HTR-8/SVneo (cell line): ENCODE results near the gene USB1.

Source experiments
- DNase-seq: peaks from one replicate; pipeline ENCODE4 v3.0.0; 2011; ENCODE audit warnings: low spot score, mixed read lengths; ENCODE audit not compliant: insufficient read length
- FAIRE-seq: peaks from 2 replicates; lab custom pipeline; 2011; peaks lifted over from hg19 to GRCh38; lab: Jason Lieb, UNC

The USB1 gene

GRCh38 chr16:58044266-58045019 lies 43.2 kb downstream of the USB1 start:
- DNase-seq = no peak
- FAIRE-seq = no peak

DNA sequence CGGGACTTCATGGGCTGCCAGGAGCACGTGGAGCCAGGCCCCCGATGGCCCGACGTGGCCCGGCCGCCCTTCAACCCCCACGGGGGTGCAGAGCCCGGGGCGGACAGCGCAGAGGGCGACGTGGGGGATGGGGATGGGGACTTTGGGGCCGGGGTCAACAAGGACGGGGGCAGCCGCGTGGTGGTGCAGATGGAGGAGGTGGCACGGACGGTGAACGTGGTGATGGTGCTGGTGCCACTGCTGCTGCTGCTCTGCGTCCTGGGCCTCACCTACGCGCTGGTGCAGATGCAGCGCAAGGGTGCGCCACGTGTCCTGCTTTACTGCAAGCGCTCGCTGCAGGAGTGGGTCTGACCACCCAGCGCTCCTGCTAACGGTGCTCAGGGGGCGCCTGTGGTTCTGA lies 43.9 kb downstream of the USB1 start:
- DNase-seq = no peak
- FAIRE-seq = no peak

GRCh38 chr16:58046054-58046881 lies 45.1 kb downstream of the USB1 start:
- DNase-seq (no peak), FAIRE-seq (no peak)

GRCh38 chr16:58046936-58047335 lies 45.7 kb downstream of the USB1 start:
- FAIRE-seq (no peak), DNase-seq (no peak)

GRCh38 chr16:58047557-58048348 lies 46.5 kb downstream of the USB1 start:
- DNase-seq (no peak), FAIRE-seq (no peak)

DNA sequence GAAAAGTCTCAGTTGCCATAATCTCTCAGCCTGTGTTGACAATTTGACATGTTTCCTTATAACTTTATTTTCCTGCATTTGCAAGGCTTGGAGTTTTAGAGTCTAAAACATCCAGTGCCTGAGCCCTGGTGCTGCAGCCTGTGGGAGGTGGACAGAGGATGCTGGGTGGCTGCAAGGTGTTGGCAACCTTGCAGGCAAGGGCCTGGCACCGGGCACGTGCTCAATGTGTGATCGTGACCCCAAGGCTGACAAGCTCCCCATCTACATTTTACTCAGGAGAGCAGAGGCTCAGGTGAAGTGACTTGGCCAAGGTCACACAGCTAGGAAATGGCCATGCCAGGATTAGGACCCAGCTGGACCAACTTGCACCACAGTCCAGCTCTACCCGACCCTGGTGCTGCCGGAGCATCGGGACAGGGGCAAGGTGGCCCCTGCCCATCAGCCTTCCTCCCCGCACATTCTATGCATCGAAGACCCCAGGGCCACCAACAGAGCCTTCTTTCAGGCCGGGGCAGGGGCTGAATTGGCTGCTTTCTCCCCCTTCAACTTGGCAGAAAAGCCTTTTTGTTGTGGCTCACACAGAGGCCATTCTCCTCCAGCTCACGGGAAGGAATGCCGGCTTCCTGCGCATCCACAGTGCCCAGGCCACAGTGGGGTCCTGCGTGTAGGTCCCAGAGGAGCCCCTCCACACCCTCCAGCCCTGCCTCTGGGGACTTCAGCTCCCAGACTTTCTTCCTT lies 47.5 kb downstream of the USB1 start:
- FAIRE-seq (peak; percentile 68), DNase-seq (no peak)

GRCh38 chr16:58049232-58050185 lies 48.3 kb downstream of the USB1 start:
- FAIRE-seq = peak; percentile 83
- DNase-seq = no peak

DNA sequence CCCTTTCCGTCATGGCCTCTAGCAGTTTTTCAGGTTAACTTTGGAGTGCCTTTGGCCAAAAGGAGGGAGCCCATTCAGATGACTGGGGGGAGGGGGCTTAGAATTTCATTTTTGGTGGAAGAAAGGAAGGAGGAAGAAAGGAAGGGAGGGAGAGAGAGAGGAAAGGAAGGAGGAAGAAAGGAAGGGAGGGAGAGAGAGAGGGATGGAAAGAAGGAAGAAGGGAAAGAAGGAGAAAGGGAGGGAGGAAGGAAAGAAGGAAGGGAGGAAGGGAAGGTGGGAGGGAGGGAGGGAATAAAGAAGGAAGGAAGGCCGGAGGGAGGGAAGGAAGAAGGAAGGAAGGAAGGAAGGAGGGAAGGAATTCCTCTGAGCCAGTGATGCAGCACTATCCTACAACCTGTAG lies 50.1 kb downstream of the USB1 start:
- FAIRE-seq = no peak
- no peak for DNase-seq

DNA sequence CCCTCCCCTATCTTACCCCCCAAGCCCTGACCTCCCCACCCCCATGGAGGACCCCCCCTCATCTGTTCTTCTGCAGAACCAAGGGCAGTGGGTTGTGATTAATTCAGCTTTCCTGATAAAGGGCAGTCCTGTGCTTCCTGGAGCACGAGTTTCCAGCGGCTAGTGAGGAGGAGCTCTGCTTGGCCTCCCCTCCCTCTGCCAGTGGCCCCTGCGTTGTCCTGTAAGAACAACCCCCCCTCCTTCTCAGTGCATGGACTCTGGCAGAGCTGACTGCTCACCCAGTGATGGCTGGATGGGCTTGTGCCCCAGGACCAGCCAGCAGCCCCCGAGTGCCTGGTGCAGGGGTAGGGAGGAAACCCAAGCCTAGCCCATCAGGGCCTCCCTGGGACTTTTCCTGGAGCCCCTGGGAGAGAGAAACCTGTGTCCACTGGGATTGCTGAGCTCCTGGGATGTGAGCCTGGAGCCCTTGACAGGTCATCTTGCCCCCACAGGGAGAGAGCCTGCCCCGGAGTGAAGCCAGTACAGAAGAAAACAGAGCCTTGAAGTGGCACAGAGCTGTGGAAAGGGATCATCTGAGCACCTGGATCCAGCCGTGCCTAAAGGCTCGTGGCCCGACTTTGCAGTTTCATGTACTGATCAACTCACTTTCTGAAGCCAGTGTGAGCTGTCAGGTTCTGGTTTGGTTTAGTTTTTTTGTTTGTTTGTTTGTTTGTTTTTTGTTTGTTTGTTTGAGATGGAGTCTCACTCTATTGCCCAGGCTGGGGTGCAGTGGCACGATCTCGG lies 50.8 kb downstream of the USB1 start:
- no peak for DNase-seq
- no peak for FAIRE-seq

- FAIRE-seq (no peak), DNase-seq (no peak)
Measured at GRCh38 chr16:58053682-58054005, 52.4 kb downstream of the USB1 start.

GRCh38 chr16:58054289-58054688 lies 53.1 kb downstream of the USB1 start:
- no peak for DNase-seq
- FAIRE-seq = no peak

- DNase-seq (no peak), FAIRE-seq (no peak)
Measured at GRCh38 chr16:58056580-58056979, 55.4 kb downstream of the USB1 start.

DNA sequence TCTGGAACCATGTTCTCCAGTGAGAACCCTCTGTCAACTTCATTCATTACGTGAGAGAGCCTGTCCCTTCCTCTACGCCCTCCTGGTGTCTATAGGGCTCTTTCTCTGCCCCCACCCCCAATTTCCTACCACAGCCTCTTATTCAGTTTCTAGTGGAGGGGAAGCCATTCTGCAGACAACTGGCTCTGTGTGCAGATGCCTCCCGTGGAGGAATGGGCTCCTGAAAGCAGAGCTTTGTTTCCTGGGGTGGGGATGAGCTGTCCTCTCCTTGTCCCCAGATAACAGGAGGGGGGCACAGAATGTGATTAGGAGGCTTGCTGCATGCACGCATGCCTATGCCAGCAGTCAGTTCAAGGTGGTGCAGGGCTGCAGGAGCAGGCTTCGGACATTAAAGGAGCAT lies 55.9 kb downstream of the USB1 start:
- FAIRE-seq = no peak
- DNase-seq = no peak

DNA sequence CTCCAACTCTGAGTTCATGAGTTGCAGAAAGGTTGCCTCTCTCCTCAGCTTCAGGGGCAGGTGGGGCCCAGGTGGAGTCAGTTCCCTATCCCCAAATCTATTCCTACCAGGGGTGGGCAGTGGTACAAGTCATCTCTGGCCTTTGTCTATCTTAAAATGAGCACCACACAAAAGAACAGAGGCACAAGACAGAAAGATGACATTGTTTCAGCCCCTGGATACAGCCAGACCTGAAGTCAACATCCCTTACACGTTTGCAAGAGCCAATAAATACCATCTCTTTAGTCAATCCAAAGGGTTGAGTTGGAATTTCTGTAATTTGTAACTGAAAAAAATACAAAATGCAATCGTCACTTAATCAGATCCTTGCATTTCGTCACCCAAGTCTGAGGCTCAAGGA lies 56.6 kb downstream of the USB1 start:
- no peak for FAIRE-seq
- no peak for DNase-seq

- FAIRE-seq (no peak), DNase-seq (no peak)
Measured at GRCh38 chr16:58062821-58063220, 61.6 kb downstream of the USB1 start.

DNA sequence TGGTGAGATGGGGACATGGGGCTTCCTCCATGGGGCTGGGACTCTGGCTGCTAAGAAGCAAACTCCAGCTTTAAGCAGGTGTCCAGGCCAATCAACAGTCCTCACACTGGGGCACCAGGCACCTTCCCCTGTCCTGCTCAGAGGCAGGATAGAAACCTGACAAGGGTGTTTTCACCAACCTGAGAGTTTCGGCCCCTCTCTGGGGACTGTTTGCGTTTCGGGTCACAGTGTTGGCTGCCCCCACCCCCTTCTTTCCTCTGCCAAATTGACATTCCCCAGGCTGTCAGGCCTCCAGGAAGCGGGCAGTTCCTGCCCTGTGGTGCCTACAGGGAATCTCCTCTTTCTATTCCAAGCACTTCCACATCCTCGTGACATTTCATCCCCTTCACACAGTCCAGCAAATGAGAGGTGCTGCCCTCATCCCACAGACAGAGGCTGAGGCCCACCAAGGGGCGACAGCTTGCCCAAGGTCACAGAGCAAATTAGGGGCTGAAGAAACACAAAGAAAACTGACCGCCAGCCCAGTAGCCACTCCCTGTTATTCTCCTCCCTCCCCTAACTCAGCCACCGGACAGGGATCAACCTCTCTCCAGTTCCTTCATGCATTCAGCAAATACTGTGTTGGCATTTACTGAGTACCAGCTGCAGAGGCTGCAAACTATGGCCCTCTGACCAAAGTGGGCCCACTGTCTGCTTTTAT lies 62.3 kb downstream of the USB1 start:
- DNase-seq = no peak
- FAIRE-seq = peak; percentile 60

DNA sequence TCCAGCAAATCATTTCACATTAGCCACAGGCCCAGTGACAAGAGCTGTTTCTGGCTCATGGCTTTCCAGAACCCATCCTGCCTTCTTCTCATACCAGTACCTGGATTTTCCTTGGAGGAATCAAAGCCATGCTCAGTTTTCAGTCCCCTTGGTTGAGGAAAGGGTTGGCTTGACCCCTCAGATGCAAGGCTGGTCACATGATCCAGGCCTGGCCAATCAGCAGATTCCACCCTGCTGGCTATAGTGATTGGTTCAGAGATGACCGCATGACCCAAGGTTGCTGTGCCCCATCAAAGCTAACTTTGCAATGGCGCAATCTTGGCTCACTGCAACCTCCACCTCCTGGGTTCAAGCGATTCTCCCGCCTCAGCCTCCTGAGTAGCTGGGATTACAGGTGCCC lies 69.4 kb downstream of the USB1 start:
- DNase-seq (no peak), FAIRE-seq (no peak)
